AG08395 (cell line): ENCODE measurements around the gene RAB35.

Experiments
- DNase-seq: peaks from one replicate; pipeline ENCODE4 v3.0.0; 2012; ENCODE audit warnings: mixed read lengths, low spot score

The RAB35 gene

DNA sequence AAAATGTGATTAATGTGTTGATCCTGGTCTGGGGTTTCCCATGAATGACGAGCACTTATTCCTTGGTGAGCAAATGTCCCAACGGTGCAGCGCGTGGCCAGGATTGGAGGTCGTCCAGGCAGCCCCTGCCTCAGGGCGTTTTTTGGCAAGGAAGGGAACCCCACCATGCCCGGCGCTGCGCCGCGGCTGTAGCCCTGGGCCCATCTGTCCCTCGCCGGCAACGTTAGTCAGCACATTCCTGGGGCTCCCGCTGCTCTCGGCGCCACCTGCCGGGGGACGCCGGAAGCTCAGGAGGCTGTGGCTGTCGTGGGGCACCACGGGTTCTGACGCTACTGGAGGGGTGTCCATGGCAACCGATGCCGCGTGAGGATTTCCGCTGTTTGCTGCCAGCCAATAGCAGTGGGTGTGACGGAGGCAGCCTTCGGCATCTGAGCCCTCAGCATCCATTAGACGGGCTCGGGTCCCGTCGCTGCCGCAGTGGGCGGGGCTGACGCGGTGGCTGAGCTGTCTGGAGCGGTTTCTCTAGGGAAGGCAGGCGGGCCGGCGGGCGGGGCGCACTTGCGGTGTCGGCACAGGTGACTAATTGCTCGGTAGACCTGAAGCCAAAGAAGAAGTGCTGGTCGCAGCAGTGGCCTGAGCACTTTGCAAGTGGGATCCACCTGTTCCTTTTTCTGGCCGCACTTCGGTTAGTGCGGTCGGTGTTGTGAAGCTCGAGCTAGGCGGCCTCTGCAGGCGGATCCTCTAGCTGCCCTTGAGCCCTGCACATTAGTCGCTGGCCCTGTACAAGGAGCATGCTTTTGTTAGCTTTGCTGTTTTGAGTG lies 29.5 kb downstream of the RAB35 start:
- DNase-seq = peak; percentile 100

DNA sequence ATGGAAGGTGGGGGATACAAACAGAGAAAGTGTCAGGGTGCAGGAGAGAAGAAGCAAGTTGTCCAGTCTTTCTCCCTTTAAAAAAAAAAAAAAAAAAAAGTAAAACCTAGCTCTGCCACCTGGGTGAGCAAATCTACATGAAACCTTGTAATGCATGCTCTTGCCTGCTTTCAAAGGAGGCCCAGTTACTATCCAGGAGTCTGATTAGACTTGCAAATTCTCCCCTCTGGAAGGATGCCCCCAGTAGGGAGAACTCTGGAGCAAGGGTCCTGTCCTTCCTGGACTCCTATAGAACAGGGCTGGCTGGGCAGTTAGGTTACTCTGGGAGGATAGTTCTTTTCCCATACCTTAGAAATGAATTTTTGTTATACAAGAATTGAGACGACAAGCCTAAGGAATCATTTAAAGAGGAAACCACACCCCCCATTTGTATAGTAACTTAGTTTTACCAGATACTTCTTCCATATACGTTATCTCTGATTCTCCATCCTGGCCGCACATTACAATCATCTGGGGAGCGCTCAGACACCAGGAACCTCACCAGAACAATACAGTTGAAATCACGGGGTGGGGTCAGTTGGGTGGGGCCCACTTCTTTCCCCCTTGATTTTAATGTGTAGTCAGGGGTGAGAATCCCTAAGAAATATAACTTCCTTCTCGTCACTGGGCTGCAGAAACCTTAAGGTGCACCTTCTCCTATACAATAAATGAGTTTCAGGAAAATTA lies 30.5 kb downstream of the RAB35 start:
- no peak for DNase-seq

DNA sequence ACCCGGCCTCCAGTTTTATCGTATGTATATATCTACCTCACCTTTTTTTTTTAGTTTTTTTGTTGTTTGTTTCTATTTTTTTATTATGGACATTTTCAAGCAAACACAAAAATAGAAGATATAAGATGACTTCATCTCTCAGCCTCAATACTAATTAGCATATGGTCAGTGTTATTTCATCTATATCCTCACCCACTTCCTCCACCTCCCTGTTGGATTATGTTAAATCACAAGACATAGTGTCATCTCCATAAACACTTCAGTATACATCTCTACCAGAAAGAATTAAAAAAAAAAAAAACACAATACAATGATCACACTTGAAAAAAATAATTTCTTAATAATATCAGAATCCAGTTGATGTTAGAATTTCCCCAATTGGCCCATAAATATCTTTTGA lies 34.9 kb downstream of the RAB35 start:
- DNase-seq = no peak

DNA sequence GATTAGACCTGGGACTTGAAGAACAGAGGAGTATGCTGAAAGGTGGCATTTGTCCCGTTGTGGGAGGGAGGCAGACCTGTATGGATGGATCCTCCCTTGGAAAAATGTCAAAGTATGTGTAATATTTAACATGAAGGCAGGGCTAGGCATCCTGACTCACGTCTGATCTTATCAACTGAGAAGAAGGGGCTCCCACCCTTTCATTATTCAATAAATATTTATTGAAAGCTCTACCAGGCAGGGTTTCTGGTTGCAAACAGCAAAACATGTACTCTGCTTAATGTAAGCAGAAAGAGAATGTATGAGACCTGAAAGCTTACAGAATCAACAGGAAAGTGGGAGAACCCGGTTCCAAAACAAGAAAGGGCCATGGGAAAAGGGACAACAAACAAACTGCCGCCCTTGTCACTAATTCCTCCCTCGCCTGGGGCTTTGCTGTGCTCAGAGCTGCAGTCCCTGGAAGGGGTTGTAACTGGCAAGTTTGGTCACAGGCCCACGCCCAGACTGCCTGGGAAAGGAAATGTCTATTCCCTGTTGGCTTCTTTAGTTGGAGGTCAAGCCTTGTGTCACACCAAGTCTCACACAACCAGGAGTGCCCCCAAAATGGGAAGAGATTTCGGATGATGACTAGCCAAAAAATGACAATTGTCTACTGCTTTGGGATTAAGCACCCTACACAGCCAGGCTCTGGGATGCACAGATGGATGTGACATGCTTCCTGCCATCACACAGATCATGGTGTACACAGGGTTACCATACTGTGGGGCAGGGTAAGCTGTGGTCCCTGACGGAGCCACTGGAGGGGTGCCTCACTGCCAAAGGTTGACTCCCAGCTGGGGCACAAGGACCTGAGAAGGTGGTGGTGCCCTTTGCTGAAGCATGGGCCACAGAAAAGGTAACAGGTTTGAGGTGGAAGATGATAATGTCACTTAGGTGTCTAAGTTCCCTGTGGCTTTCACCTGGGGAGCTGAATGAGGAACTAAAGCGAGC lies 36.8 kb downstream of the RAB35 start:
- DNase-seq = no peak

DNA sequence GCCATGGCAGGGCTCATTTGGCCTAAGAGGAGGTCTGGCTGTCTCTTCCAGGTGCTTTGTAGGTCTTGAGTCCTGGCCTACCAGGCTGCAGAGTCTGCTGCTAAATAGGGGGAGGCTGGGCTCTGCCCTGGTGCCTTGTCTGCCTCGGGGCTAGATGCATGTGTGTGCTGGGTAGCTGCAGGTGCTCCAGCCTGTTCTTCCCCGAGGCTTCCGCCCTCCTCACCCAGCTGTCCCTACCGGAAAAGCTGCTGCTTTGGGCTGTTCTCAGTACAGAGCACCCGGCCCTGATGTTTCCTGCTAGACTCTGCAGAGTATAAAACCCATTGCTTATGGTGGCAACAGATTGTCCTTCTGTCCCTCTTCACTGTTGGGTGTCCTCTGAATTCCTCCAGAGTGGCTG lies 37.7 kb downstream of the RAB35 start:
- DNase-seq = no peak

DNA sequence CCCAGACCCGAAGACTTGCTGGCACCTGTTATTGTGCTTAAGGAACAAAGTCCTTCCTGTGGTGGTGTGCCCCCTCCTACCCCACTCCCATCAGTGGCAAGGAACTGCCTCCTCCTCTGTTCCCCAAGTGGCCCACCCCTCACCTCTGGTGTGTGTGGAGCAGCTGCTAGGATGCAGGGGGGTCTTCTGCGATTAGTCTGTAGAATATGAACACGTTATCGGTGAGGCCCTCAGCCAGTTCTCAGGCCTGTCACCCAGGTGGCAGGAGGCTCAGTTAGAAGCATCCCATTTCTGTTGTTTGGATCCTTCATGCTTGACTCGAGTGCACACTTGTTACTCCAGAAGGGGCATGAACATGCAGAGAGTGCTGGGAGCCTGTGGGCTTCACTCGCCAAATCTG lies 39.3 kb downstream of the RAB35 start:
- DNase-seq = no peak

DNA sequence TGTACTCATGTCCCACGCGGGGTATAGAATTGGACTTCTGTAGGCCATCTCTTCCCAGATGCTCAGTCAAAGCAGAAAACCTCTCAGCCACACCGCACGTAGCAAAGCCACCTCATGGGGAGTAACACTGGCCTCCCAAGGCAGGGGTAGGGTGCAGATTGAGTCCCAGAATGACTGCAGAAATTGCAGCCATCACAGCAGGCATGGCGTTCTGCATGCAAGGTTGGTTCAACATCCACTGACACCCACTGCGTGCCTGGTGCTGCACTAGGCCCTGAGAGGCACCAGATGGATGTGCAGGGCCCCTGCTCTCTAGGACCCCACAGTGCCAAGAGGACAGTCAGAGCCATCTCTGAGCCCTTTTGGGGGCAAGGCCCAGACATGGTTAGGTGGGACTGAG lies 39.9 kb downstream of the RAB35 start:
- DNase-seq = no peak

DNA sequence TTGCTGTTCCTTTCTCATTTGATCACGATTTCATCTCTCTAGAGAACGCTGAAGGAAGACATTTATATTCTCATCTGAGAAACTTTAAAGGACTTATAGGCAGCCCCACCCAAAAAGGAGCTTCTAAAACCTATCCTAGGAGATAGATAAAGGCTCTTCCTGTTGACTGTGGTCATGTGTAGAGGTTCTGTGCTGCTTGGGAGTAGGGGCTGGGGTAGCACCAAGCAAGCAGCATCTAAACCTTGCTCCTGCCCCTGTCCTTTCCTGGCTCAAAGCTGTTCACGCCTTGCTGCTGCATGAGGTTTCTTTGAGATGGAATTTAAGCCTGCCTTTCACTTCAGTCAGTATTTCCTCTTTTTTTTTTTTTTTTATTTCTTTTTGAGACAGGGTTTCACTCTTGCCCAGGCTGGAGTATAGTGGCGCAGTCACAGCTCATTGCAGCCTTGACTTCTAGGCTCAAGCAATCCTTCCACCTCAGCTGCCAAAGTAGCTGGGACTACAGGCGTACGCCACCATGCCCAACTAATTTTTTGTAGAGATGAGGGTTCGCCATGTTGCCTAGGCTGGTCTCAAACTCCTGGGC lies 41.4 kb downstream of the RAB35 start:
- DNase-seq = no peak

DNA sequence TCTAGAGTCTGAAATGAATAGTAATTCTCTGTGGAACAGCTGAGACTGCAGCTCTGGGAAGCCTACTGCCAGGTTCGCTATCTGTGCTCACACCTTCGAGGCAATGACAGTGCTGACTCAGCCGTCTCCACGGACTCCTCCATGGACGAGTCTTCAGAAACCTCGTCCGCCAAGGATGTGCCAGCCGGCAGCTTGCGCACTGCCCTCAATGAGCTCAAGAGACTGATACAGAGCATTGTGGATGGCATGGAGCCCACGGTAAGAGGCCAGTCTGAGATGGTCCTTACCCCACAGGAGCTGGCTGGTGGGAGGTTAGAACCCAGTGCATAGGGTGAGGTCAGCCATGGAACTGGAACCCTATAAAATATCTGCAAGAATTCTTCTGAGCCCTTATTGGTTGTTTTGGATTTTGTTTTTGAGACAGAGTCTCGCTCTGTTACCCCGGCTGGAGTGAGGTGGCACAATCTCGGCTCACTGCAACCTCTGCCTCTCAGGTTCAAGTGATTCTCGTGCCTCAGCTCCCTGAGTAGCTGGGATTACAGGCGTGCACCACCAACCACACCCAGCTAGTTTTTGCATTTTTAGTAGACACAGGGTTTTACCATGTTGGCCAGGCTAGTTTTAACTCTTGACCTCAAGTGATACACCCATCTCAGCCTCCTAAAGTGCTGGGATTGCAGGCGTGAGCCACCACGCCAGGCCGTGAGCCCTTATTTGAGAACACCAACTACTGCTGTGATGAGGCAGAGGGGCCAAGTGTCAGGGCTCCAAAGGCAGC lies 43.9 kb downstream of the RAB35 start:
- no peak for DNase-seq

DNA sequence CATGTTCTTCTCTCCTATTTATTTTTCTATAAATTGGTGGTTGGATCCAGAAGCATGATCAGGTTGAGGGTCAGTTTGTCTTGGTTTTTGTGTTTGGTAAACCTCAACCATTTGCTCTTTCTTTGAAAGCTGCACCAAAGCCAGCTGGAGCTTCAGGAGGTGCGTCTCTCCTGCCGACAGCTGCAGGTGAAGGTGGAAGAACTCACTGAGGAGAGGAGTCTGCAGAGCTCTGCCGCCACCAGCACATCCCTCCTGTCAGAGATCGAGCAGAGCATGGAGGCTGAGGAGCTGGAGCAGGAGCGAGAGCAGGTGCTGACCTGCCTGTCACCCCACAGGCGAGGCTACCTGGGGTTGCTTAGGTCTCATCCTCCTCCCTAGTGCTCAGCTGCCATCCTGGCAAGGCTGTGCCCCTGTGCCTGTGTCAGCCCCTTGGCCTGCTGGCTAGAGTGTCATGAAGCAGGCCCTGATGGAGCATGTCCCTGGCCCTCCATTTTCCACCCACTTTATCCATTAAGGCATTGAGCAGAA lies 45.0 kb downstream of the RAB35 start:
- DNase-seq = no peak

DNA sequence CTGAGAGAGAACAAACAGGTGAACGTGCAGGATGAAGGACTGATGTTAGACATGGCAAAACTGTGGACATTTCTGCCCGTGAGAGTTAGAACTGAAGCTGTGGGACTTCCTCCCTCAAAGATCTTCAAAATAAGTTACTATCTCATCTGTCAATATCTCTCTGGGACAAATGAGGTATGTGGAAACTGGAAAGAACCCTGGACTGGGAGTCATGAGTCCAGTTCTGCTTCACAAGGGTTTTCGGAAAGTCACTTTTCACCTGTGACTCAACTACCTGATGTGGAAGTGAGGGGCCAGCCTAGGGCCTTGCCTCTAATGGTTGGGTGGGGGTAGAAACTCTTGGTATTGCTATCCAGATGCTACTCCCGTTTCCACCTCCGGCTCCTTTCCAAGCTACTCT lies 47.3 kb downstream of the RAB35 start:
- DNase-seq = no peak

DNA sequence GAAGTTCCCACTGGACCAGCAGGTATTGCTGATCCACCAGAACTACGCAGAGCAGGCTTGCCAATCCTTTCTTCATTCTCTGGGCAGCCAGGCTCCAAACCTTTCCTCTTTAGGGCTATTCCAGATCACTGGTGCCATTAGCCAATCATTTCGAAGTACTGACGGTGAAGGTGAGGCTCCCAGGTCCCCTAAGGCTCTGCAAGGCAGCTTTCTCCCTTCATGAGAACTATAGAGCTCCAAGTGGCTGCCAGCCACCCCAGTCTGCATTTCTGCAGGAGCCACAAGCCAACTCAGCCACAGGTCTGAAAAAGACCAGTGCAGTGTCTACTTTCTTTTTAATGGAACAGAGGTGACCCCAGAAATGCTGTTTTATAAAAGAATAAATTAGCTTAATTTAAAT lies 48.7 kb downstream of the RAB35 start:
- DNase-seq = no peak

DNA sequence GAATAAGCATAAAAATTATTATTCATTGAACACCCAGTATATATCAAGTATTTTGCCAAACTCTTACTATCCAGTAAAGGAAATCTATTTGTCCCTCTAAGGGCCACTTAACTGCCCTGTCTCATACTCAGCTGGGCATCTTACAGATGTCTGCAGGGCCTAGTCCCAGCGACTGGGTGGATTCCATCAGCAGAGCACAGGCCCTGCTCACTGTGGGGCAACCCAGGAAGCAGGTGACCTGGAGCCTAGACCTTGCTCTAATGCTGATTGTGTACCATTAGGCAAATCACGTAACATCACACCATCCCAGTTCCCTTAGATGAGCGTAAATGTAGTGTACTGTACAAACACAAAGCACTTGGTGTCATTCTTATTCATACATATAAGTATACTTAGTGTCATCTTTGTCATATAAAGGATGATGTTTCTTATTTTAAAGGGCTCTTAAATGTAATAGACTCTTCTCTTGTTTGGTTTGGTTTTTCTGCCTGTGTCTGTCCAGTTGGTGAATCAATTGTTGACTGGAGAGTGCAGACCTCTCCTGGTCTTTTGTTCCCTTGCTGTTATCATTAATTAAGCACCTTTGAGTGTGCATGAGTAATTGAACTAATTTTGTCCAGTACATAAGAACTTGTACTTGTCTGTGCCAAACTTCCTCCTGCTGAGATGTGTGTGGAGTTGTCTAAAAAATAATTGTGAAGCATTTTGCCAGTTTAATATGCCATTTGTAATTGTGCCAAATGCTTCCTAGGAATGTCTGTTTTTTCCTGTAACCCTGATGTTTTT lies 49.3 kb downstream of the RAB35 start:
- no peak for DNase-seq

DNA sequence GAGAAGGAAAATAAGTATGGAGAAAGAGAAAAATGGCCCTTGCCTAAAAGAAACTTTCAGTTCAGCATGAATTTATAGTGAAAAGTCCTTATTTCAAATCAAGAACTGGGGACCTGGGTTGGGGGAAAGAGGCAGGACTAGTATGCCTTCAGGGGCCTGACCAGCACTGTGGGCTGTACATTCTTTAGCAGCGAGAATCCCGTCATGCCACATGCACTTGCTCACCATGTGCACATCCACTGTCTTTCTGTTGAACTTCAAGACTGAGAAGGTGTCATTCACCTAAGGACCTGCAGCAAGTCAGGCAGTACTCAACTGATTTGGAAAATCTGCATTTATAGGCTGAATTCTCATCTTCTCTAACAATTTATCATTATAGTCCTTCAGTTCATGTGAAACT lies 50.2 kb downstream of the RAB35 start:
- DNase-seq = no peak

DNA sequence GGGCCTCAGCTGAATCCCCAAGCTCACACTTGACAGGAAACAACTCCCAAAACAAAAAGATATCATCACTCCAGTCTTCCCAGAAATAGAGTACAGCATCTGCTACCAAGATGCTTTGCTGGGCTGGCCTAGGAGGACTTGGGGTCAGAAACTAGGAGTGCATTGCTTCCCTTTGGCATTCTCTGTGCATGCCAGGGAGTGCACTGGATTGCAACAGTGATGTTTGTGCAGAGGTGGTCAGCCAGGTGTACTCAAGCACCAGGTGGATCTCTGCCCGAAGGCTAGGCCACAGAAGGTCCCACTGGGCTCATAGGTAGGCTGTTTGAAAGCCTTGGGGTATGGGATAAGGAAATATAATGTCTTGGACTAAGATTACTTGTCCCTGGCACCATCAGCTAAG lies 51.1 kb downstream of the RAB35 start:
- no peak for DNase-seq

DNA sequence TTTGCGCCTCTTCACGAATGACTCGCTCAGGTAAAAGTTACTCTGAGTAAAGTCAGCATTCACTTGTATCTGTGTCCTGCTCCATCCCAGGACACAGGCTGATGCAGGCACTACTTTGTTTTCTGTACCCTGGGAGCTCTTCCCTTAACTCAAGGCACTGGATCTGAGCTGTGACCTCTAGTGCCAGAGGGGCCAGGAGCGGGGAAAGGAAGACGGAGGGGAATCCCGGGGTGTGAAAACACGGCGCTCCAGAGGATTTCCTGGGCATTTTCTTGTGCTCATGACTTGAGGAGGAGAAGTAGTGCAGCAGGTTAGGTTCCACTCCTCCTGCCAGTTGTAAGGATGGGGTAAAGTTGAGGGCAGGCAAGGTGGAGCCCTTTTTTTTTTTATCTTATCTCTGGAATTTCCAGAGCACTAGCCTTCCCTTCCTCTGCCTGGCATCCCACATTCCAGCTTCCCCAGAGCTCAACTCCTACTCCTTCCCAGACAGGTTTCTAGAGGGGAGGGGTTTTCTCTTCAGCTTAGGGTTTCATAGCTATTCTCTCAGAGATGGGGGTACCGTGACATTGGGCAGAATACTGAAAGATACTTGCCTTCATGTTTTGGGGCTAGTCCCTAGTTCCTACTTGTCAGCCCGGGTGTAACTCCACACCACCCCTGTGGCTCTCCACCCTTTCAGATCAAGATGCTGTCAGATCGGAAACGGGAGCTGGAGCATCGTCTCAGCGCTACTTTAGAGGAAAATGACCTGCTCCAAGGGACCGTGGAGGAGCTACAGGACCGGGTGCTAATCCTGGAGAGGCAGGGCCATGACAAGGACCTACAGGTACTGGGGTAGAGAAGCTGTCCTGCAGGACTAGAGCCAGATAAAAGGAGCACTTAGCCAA lies 52.3 kb downstream of the RAB35 start:
- no peak for DNase-seq

DNA sequence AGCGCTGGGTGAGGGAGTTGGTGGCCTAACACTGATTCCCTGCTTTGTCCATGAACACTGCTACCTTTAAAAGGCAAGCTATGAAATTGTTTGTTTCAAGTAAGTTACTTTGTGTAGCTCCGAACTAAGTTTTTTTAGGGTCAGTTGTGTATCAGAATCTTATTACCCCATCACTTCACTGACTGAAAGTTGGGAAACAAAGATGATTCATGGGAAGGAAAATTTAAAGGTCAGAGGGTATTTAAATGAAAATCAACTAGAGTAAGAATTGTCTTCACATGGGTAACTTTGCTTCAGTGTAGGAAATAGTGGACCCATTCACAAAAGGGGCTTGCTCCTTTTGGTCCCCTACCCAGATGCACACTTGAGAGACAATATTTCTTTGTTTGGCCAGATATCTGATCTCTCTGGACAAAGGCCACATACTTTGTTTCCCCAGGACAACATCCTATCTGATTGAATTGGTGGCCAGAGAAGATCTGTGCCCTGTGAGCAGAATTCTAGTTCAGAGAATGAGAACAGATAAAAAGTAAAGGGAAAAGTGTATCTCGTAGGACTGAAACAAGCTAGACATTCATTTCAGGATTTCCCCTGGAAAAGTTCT lies 53.5 kb downstream of the RAB35 start:
- no peak for DNase-seq

DNA sequence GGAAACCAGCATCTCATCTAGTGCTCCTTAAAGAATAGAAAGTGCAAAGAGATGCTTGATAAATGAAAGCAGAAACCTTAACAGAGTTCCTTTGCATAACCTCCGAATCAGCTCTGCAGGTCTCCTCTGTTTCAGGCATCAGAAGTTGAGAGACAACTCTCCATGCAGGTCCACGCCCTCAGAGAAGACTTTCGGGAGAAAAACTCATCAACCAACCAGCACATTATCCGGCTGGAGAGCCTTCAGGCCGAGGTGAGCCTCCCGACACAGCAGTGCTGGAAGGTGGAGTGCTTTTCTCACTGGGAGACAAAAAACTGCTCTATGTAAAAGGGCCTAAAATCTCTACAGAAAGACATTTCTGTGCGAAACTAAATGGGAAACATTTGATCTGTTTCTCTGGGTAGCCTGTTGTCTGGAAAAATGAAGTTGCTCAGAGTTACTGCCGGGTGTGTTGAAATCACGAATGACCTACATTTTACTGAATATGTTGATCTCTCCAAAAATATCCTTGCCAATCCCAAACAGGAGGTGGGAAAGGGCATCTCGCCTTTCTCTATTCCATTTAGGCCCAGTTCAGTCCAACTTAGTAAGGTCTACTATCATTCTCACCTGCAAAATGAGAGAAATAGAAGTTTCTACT lies 54.9 kb downstream of the RAB35 start:
- DNase-seq = no peak
